HepG2 (cell line): ENCODE data around the gene LRP1B. TPM values are rescaled to one million over a fixed set of nuclear protein-coding genes. Genes with fewer than 3 reads are reported as not detected.

Experiments
- ATAC-seq: fragments of 200-7000 bp; cut with Tn5 transposase; 3 replicates; pipeline ENCODE4 v1.9.1; 2020; ENCODE audit warnings: mild to moderate bottlenecking, moderate library complexity
- BruUV-seq: library from RNA; stranded (reverse); fragments of 400-500 nt; replicated peaks from 2 replicates; lab custom pipeline; 2021; lab: Mats Ljungman, UMichigan
- CTCF ChIA-PET: fragments of 300-600 bp; formaldehyde crosslinking; extraction: SDS; loops from one replicate; lab custom pipeline; 2021; ENCODE audit warnings: low total read pairs, inconsistent platforms, low intra/inter-chr PET ratio; lab: Yijun Ruan, JAX
- POLR2A ChIA-PET: fragments of 350-600 bp; sonication (Branson Sonifier 250); formaldehyde crosslinking; loops from one replicate; lab custom pipeline; 2020; ENCODE audit warnings: antibody characterized with exemption, inconsistent platforms; lab: Yijun Ruan, JAX
- DNase-seq: peaks from one replicate; pipeline ENCODE4 v3.0.0-alpha.2; 2015; ENCODE audit warnings: low spot score
- FAIRE-seq: peaks from 3 replicates; lab custom pipeline; 2011; peaks lifted over from hg19 to GRCh38; lab: Jason Lieb, UNC
- H2AFZ ChIP-seq: one replicate; pipeline ENCODE4 v1.6.1; 2011; ENCODE audit warnings: low read length, inconsistent platforms
- H3K27ac ChIP-seq: fragments of 300-600 bp; 3 replicates; pipeline ENCODE4 v1.8.0; 2011; ENCODE audit warnings: mixed run types, mild to moderate bottlenecking, mixed read lengths, low read length, inconsistent platforms; ENCODE audit not compliant: insufficient read depth; ENCODE audit errors: extremely low read length
- H3K27me3 ChIP-seq, 2 experiments: fragments of 200-600 bp in 1 of 2; 2 replicates in 1 of 2; 3 replicates in 1 of 2; pipeline versions ENCODE4 v1.6.0 to v1.8.0; 2011; ENCODE audit warnings: low read length in 2 of 2, mild to moderate bottlenecking in 2 of 2, moderate library complexity in 2 of 2, inconsistent platforms in 1 of 2; ENCODE audit not compliant: insufficient read depth in 2 of 2, control insufficient read depth in 1 of 2
- H3K36me3 ChIP-seq, 2 experiments: fragments of 200-600 bp in 1 of 2; replicated peaks in 1 of 2; 2 replicates in 1 of 2; 3 replicates in 1 of 2; pipeline versions ENCODE4 v1.5.1 to v1.8.0; 2011; ENCODE audit warnings: low read length in 2 of 2, inconsistent platforms in 1 of 2; ENCODE audit not compliant: insufficient read depth in 2 of 2, control insufficient read depth in 1 of 2
- H3K4me1 ChIP-seq: 2 replicates; pipeline ENCODE4 v1.5.1; 2012; ENCODE audit warnings: low read length, inconsistent platforms; ENCODE audit not compliant: insufficient read depth
- H3K4me2 ChIP-seq: 2 replicates; pipeline ENCODE4 v1.6.0; 2011; ENCODE audit warnings: low read depth, low read length, inconsistent platforms
- H3K4me3 ChIP-seq, 3 experiments: fragments of 200-600 bp in 1 of 3; sonication (generic), shearing (Covaris generic) in 1 of 3; replicated peaks in 1 of 3; 2 replicates each; pipeline ENCODE4 v1.5.1; 2011 to 2016; ENCODE audit warnings: low read length in 3 of 3, inconsistent platforms in 2 of 3, low read depth in 2 of 3, mild to moderate bottlenecking in 2 of 3, control low read depth in 1 of 3, mixed read lengths in 1 of 3; ENCODE audit not compliant: insufficient read depth in 1 of 3
- H3K79me2 ChIP-seq: one replicate; pipeline ENCODE4 v1.6.1; 2011; ENCODE audit warnings: low read length, inconsistent platforms; ENCODE audit not compliant: insufficient read depth
- H3K9ac ChIP-seq: 2 replicates; pipeline ENCODE4 v1.6.0; 2011; ENCODE audit warnings: mild to moderate bottlenecking, low read depth, low read length, inconsistent platforms; ENCODE audit not compliant: insufficient read depth
- H3K9me3 ChIP-seq: 2 replicates; pipeline ENCODE4 v1.5.1; 2012; ENCODE audit warnings: mild to moderate bottlenecking, low read length
- H4K20me1 ChIP-seq: 2 replicates; pipeline ENCODE4 v1.6.0; 2011; ENCODE audit warnings: inconsistent platforms, mild to moderate bottlenecking, low read length, moderate library complexity; ENCODE audit not compliant: insufficient read depth
- BRD4 ChIP-seq: sonication (generic); formaldehyde crosslinking; IDR thresholded peaks from 2 replicates; pipeline ENCODE4 v1.4.0; 2020; ENCODE audit warnings: missing genetic modification reagents
- HMG20B ChIP-seq: conservative IDR thresholded peaks from 2 replicates; pipeline ENCODE4 v1.6.1; 2016; ENCODE audit warnings: missing genetic modification reagents, missing compliant biosample characterization
- IKZF1 ChIP-seq: fragments of 450-650 bp; IDR thresholded peaks from 2 replicates; pipeline ENCODE4 v1.7.1; 2016
- MTA1 ChIP-seq: sonication (generic); formaldehyde crosslinking; IDR thresholded peaks from 2 replicates; pipeline ENCODE4 v1.4.0; 2020; ENCODE audit warnings: missing genetic modification reagents, mild to moderate bottlenecking, borderline replicate concordance
- RBFOX2 ChIP-seq: fragments of 200-400 bp; formaldehyde crosslinking; IDR thresholded peaks from 2 replicates; pipeline ENCODE4 v1.6.1; 2017; ENCODE audit warnings: low read depth, mild to moderate bottlenecking, low read length
- RFX5 ChIP-seq: IDR thresholded peaks from 2 replicates; pipeline ENCODE4 v1.6.1; 2011; ENCODE audit warnings: low read depth, low read length, improper control_type of control experiment
- RFXAP ChIP-seq: sonication (generic); formaldehyde crosslinking; IDR thresholded peaks from 2 replicates; pipeline ENCODE4 v1.4.0; 2020; ENCODE audit warnings: missing genetic modification reagents, borderline replicate concordance
- RORA ChIP-seq: sonication (generic); formaldehyde crosslinking; IDR thresholded peaks from 2 replicates; pipeline ENCODE4 v1.5.0; 2020; ENCODE audit warnings: mild to moderate bottlenecking, missing genetic modification reagents, moderate library complexity
- SALL1 ChIP-seq: sonication (generic); formaldehyde crosslinking; IDR thresholded peaks from 2 replicates; pipeline ENCODE4 v1.8.0; 2022; ENCODE audit warnings: mild to moderate bottlenecking, missing genetic modification reagents
- TCF7L2 ChIP-seq: IDR thresholded peaks from 2 replicates; pipeline ENCODE4 v1.6.1; 2011; ENCODE audit warnings: mild to moderate bottlenecking, low read depth, low read length, moderate library complexity
- U2AF1 ChIP-seq: fragments of 200-400 bp; formaldehyde crosslinking; optimal IDR thresholded peaks from 2 replicates; pipeline ENCODE3; 2017; ENCODE audit warnings: mild to moderate bottlenecking, low read depth, low read length
- ZNF282 ChIP-seq: fragments of 450-650 bp; IDR thresholded peaks from 2 replicates; pipeline ENCODE4 v1.6.1; 2018; ENCODE audit not compliant: partially characterized antibody
- ZNF577 ChIP-seq: sonication (generic); formaldehyde crosslinking; IDR thresholded peaks from 2 replicates; pipeline ENCODE4 v1.4.0; 2020; ENCODE audit warnings: mild to moderate bottlenecking, low read depth, missing genetic modification reagents, borderline replicate concordance
- ZNF878 ChIP-seq: sonication (generic); formaldehyde crosslinking; IDR thresholded peaks from 2 replicates; pipeline ENCODE4 v1.8.1; 2023; ENCODE audit warnings: mild to moderate bottlenecking, missing genetic modification reagents, moderate library complexity
- WGBS: methylation state at CpG from one replicate; pipeline ENCODE4 v1.1.6; 2017; ENCODE audit warnings: low lambda C conversion rate; 5-methylcytosine and 5-hydroxymethylcytosine counted together
- in situ Hi-C: cut with HindIII; loops from 2 replicates; pipeline ENCODE4 v1.10.0; 2017; ENCODE audit warnings: low pct_unique_long_range_greater_than_20kb; ENCODE audit not compliant: extremely low pct_ligation_motif_present
- intact Hi-C: fragments of 100-400 bp; cut with micrococcal nuclease; formaldehyde crosslinking; loops from one replicate; pipeline ENCODE4 v1.10.0; 2022; ENCODE audit not compliant: unreplicated experiment
- polyA plus RNA-seq, 8 experiments: library from polyadenylated mRNA; depleted of rRNA in 3 of 8; stranded (reverse) in 7 of 8; unstranded in 1 of 8; fragments of >200 nt; fragmentation: Illumina TruSeq in 4 of 8; extraction: Trizol in 4 of 8; gene quantifications; 2 replicates each; pipeline versions ENCODE4 v1.2.1 to v1.2.3, GENCODE V29; 2011 to 2016; ENCODE audit warnings: low read depth in 4 of 8, missing spikeins in 1 of 8, mixed read lengths in 1 of 8; ENCODE audit not compliant: insufficient read depth in 1 of 8
- total RNA-seq, 5 experiments: library from RNA; depleted of rRNA; stranded (reverse); fragments of >200 nt; fragmentation: Illumina TruSeq; extraction: Trizol; gene quantifications; 2 replicates each; pipeline ENCODE4 v1.2.3, GENCODE V29; 2016; ENCODE audit warnings: low read depth in 1 of 5
- TF ChIP-seq, protein P1 (sequence below): sonication (generic); formaldehyde crosslinking; IDR thresholded peaks from 2 replicates; pipeline ENCODE4 v1.5.1; 2020; ENCODE audit warnings: mild to moderate bottlenecking, moderate library complexity, missing genetic modification reagents
- TF ChIP-seq, protein P2 (sequence below): sonication (generic); formaldehyde crosslinking; IDR thresholded peaks from 2 replicates; pipeline ENCODE4 v1.5.1; 2020; ENCODE audit warnings: missing genetic modification reagents, mild to moderate bottlenecking, borderline replicate concordance
- TF ChIP-seq, protein P3 (sequence below): IDR thresholded peaks from 2 replicates; pipeline ENCODE4 v1.6.1; 2018; ENCODE audit warnings: missing genetic modification reagents, mild to moderate bottlenecking, missing compliant biosample characterization

LRP1B gene
- total and polyA plus RNA-seq, 2 of the 13 experiments (the other 11 are each of a cell fraction or from before 2014, with no cell fraction given), result 0.04 TPM; not detected in 1

DNA sequence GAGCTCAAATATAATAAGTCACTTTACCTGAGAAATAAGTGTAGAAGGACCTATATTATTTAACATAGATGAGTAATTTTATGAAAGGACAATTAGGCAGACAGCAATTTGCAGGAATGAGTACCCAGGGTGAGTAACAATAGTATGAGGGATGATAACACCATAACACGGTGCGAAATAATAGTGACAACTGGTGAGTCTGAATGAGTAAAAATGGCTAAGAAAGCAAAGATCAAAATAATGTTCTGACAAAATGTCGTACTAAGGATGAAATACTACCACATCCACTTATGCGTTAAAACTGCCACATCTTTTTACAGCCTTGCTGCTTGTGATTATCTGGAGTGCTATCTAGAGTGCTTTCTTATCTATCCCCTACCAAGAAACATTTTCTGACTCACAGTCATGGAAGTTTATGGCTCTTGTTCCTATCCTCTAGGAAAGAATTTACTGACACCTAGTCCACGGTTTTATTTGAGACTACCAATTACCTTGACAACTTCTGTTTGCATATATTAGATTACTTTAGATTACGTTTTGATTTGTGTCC, 929.7 kb downstream of the LRP1B start:
- ATAC-seq (no peak), DNase-seq (no peak)
- H3K9ac ChIP-seq, result no peak overlapping the region
- TF ChIP-seq ZNF282 (no peak), BRD4 (no peak), RBFOX2 (no peak), ZNF577 (CRISPR knock-in tag) (no peak), RORA (CRISPR knock-in tag) (no peak), HMG20B (CRISPR knock-in tag) (no peak), ZNF878 (CRISPR knock-in tag) (no peak), IKZF1 (no peak), RFX5 (no peak), TCF7L2 (no peak), RFXAP (CRISPR knock-in tag) (no peak), SALL1 (CRISPR knock-in tag) (no peak), U2AF1 (no peak), MTA1 (no peak)
- TF ChIP-seq, protein P1, sequence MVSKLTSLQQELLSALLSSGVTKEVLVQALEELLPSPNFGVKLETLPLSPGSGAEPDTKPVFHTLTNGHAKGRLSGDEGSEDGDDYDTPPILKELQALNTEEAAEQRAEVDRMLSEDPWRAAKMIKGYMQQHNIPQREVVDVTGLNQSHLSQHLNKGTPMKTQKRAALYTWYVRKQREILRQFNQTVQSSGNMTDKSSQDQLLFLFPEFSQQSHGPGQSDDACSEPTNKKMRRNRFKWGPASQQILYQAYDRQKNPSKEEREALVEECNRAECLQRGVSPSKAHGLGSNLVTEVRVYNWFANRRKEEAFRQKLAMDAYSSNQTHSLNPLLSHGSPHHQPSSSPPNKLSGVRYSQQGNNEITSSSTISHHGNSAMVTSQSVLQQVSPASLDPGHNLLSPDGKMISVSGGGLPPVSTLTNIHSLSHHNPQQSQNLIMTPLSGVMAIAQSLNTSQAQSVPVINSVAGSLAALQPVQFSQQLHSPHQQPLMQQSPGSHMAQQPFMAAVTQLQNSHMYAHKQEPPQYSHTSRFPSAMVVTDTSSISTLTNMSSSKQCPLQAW (CRISPR knock-in tag), result no peak
- TF ChIP-seq, protein P2, sequence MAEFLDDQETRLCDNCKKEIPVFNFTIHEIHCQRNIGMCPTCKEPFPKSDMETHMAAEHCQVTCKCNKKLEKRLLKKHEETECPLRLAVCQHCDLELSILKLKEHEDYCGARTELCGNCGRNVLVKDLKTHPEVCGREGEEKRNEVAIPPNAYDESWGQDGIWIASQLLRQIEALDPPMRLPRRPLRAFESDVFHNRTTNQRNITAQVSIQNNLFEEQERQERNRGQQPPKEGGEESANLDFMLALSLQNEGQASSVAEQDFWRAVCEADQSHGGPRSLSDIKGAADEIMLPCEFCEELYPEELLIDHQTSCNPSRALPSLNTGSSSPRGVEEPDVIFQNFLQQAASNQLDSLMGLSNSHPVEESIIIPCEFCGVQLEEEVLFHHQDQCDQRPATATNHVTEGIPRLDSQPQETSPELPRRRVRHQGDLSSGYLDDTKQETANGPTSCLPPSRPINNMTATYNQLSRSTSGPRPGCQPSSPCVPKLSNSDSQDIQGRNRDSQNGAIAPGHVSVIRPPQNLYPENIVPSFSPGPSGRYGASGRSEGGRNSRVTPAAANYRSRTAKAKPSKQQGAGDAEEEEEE (CRISPR knock-in tag), result no peak
- TF ChIP-seq, protein P3, sequence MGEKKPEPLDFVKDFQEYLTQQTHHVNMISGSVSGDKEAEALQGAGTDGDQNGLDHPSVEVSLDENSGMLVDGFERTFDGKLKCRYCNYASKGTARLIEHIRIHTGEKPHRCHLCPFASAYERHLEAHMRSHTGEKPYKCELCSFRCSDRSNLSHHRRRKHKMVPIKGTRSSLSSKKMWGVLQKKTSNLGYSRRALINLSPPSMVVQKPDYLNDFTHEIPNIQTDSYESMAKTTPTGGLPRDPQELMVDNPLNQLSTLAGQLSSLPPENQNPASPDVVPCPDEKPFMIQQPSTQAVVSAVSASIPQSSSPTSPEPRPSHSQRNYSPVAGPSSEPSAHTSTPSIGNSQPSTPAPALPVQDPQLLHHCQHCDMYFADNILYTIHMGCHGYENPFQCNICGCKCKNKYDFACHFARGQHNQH, result no peak

More for the DNA sequence above, 929.7 kb downstream of the LRP1B start:
- no TSS peak for BruUV-seq
- Histone ChIP-seq H3K27me3 (no peaks in the 10 kb centered on the region), H3K4me1 (no peaks in the 10 kb centered on the region), H3K27ac (no peak overlapping the region), H3K36me3 (no peaks in the 10 kb centered on the region), H3K79me2 (no peaks in the 10 kb centered on the region), H3K4me2 (no peak overlapping the region), H3K9me3 (no peaks in the 10 kb centered on the region), H3K4me3 (no peak overlapping the region), H4K20me1 (no peaks in the 10 kb centered on the region), H2AFZ (no peak overlapping the region)
- ChIA-PET POLR2A (no interaction called here), CTCF (no interaction called here)
- intact Hi-C loops, result no loop called here
- in situ Hi-C loops, result no loop called here
- WGBS, result 1% methylated on average over 6 of the region's 6 CpGs
- no peak for FAIRE-seq
